HG03097 (cell line): Measurements from ENCODE around the gene AMBP.

ENCODE experiments used
- ATAC-seq: cut with Tn5 transposase; IDR thresholded peaks from one replicate; pipeline ENCODE4 v1.9.1; 2021; ENCODE audit not compliant: unreplicated experiment, low FRiP score

AMBP gene

GRCh38 chr9:114076237-114077161 lies 1.6 kb downstream of the AMBP start:
- no peak for ATAC-seq

- no peak for ATAC-seq
These were observed 2.5 kb downstream of the AMBP start for GRCh38 chr9:114075602-114076001.

GRCh38 chr9:114072184-114073140 lies 5.6 kb downstream of the AMBP start:
- no peak for ATAC-seq

- no peak for ATAC-seq
These were observed 6.8 kb downstream of the AMBP start for GRCh38 chr9:114071197-114071795.

GRCh38 chr9:114070188-114071103 lies 7.7 kb downstream of the AMBP start:
- no peak for ATAC-seq

GRCh38 chr9:114069476-114070187 lies 8.5 kb downstream of the AMBP start:
- ATAC-seq, result no peak

- ATAC-seq, result no peak
These were observed 12.8 kb downstream of the AMBP start for GRCh38 chr9:114065304-114065703.

GRCh38 chr9:114061830-114062474 lies 16.1 kb downstream of the AMBP start:
- no peak for ATAC-seq

GRCh38 chr9:114061292-114061691 lies 16.8 kb downstream of the AMBP start:
- ATAC-seq, result no peak

GRCh38 chr9:114060711-114061110 lies 17.4 kb downstream of the AMBP start:
- ATAC-seq, result no peak

GRCh38 chr9:114060070-114060469 lies 18.0 kb downstream of the AMBP start:
- ATAC-seq, result no peak

- ATAC-seq, result no peak
These were observed 18.9 kb downstream of the AMBP start for GRCh38 chr9:114059047-114059803.

GRCh38 chr9:114058688-114059046 lies 19.4 kb downstream of the AMBP start:
- no peak for ATAC-seq

GRCh38 chr9:114057161-114057885 lies 20.8 kb downstream of the AMBP start:
- ATAC-seq, result no peak

- no peak for ATAC-seq
These were observed 21.6 kb downstream of the AMBP start for GRCh38 chr9:114056527-114056926.

GRCh38 chr9:114055894-114056293 lies 22.2 kb downstream of the AMBP start:
- no peak for ATAC-seq

GRCh38 chr9:114055061-114055460 lies 23.0 kb downstream of the AMBP start:
- ATAC-seq, result no peak
